Esophagus (tissue), 2 donors: Measurements from ENCODE around the gene IL1RL1. TPM values are rescaled to one million over a fixed set of nuclear protein-coding genes. Genes with fewer than 3 reads are reported as not detected.

ENCODE experiments used
- H3K27ac ChIP-seq, 2 donors: one replicate each; pipeline ENCODE4 v1.5.1; 2013; ENCODE audit warnings: low read depth in 2 of 2, mild to moderate bottlenecking in 2 of 2, inconsistent platforms in 1 of 2, low read length in 1 of 2, moderate library complexity in 1 of 2
- H3K27me3 ChIP-seq, 2 donors: one replicate each; pipeline ENCODE4 v1.6.1; 2013; ENCODE audit warnings: low read length in 2 of 2, control low read depth in 1 of 2, mild to moderate bottlenecking in 1 of 2; ENCODE audit not compliant: insufficient read depth in 2 of 2, control insufficient read depth in 1 of 2
- H3K36me3 ChIP-seq, 2 donors: one replicate each; pipeline ENCODE4 v1.6.1; 2013; ENCODE audit warnings: low read length in 1 of 2; ENCODE audit not compliant: control insufficient read depth in 2 of 2, insufficient read depth in 2 of 2
- H3K4me1 ChIP-seq, 2 donors: one replicate each; pipeline ENCODE4 v1.6.1; 2013; ENCODE audit warnings: low read length in 1 of 2; ENCODE audit not compliant: control insufficient read depth in 2 of 2, insufficient read depth in 2 of 2
- H3K4me3 ChIP-seq, 2 donors: one replicate each; pipeline ENCODE4 v1.5.1; 2013; ENCODE audit warnings: low read length in 2 of 2, mild to moderate bottlenecking in 2 of 2, low read depth in 1 of 2, moderate library complexity in 1 of 2
- H3K9me3 ChIP-seq, 2 donors: one replicate each; pipeline ENCODE4 v1.6.1; 2013; ENCODE audit warnings: mild to moderate bottlenecking in 2 of 2, low read depth in 1 of 2, low read length in 1 of 2, moderate library complexity in 1 of 2; ENCODE audit not compliant: control insufficient read depth in 2 of 2, insufficient read depth in 1 of 2
- WGBS, 2 donors: extraction: QIAGEN DNeasy Blood & Tissue Kit; methylation state at CpG; one replicate each; pipeline ENCODE4 v1.1.7; 2013; 5-methylcytosine and 5-hydroxymethylcytosine counted together
- polyA plus RNA-seq, 2 donors: library from polyadenylated mRNA; stranded (reverse); fragments of 200-250 nt; gene quantifications; one replicate each; pipeline ENCODE4 v1.2.3, GENCODE V29; 2013
- donor health status: healthy with polysubstance abuse.
- donor health status: Bipolar disorder and iron deficiency.

Gene IL1RL1
- polyA plus RNA-seq, 2 donors: 0.18 to 0.44 TPM

DNA sequence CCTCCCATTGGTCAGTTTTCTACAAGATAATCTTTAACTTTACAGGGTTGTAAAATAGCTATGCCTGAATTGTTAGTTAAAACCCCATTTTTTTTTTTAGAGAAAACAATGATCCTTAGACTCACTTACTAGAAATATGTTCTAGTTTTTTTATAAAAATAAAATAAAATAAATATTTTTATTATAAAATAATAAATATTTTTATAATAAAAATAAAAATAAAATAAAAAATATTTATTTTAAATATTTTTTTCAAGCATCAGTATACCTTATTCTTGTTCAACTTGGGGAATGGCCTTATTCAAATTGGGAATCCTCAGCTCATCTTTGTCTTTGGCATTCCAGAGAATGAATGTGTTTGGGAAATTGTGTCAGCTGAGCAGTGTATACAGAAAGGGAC is 20.8 kb upstream of the IL1RL1 start:
- Histone ChIP-seq H3K36me3 (no peaks in the 10 kb centered on the region), H3K9me3 (no peaks in the 10 kb centered on the region), H3K4me1 (no peaks in the 10 kb centered on the region), H3K27me3 (no peaks in the 10 kb centered on the region), H3K4me3 (no peak overlapping the region), H3K27ac (no peak overlapping the region)

DNA sequence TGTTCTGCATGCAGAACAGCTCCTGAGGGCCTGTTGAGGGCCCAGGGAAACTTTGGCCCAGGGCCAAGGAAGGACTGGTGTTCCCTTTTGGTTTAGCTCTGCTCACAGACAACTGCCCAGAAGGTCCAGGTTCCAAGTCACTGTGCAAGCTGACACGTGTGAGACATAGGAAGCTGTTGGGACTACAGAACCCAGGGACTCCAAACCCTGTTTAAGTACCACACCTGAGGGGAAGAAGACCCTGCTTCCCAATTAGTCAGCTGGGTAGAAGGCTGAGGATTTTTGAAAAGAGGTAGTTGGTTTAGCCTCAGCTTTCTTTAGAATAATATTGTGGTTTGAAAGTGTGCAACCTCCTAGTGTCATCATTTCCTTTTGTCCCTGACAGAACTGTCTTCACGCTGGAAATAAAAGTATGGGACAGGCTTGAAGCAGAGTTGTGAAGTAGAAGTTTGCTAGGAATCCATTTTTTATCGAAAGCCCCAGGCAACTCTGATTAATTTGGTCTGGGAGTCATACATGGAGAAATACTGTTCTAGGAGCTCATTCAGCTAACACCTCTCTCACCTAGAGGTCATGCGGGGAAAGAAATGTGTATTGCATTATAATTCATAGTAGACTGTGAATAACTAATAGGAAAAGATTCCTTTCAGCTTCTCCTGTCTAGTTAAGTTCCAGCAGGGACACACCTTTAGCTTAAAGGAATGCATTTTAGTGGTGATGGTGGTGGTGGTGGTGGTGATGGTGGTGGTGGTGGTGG is 19.9 kb upstream of the IL1RL1 start:
- H3K9me3 ChIP-seq: no peaks in the 10 kb centered on the region
- no peaks in the 10 kb centered on the region for H3K36me3 ChIP-seq
- H3K4me3 ChIP-seq: no peak overlapping the region
- H3K27ac ChIP-seq: no peak overlapping the region
- H3K4me1 ChIP-seq: no peaks in the 10 kb centered on the region
- WGBS, 2 donors: 81 to 83% methylated on average over 4 of the region's 4 CpGs
- no peaks in the 10 kb centered on the region for H3K27me3 ChIP-seq

DNA sequence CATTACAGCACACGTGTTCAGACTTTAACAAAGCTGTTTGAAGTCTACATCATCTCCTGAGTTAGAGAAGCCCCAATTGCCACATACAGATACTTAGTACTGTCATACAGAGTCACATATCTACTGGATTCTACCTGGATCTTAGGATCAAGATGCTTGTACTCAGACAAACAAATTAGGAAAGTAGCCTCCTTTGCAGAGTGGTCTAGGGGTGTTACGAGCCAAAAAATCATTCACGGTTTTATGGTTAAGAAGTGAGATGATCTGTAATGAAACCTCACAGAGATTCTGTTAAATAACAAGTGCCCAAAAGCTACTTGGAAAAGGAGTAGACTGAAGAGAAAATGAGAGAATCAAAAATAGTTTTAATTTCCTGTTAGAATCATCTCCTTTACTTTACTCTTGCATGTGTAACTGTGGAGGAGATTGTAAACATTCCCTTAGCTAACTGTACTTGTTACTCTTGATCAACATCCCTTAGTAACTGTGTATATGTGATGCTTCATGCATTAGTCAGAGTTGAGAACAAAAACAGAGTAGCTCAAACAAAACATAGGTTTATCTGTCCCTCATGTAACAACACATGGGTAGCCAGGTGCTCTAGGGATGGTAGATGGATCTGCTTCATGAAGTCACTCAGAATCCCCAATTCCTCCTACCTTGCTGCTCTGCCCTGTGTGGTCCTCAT is 16.4 kb upstream of the IL1RL1 start:
- H3K9me3 ChIP-seq: no peaks in the 10 kb centered on the region
- no peak overlapping the region for H3K4me3 ChIP-seq
- no peak overlapping the region for H3K27ac ChIP-seq
- no peaks in the 10 kb centered on the region for H3K4me1 ChIP-seq
- 75 to 78% methylated on average over 3 of the region's 3 CpGs for WGBS, 2 donors
- no peaks in the 10 kb centered on the region for H3K27me3 ChIP-seq
- H3K36me3 ChIP-seq: no peaks in the 10 kb centered on the region

DNA sequence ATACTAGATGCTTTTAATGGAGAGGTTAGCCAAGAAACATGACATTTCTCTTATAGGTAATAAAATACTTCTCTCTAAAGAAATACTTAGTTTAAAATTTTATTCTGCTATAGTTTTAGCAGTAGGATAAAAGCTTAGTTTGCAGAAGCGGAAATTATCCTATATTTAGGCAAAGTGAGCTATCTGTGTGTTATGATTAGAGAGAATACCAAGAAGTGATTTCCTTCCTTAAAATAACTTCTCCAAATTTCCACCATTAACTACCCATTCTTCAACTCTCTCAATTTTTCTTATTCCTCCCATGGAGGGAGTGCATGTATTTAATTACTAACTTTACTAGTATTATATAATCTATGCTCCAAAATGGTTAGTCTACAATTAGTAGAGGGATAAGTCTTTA is 15.8 kb upstream of the IL1RL1 start:
- no peaks in the 10 kb centered on the region for H3K27me3 ChIP-seq
- H3K4me1 ChIP-seq: no peaks in the 10 kb centered on the region
- H3K9me3 ChIP-seq: no peaks in the 10 kb centered on the region
- no peak overlapping the region for H3K4me3 ChIP-seq
- 81 to 87% methylated on average over 1 of the region's 1 CpG for WGBS, 2 donors
- H3K27ac ChIP-seq: no peak overlapping the region
- H3K36me3 ChIP-seq: no peaks in the 10 kb centered on the region

DNA sequence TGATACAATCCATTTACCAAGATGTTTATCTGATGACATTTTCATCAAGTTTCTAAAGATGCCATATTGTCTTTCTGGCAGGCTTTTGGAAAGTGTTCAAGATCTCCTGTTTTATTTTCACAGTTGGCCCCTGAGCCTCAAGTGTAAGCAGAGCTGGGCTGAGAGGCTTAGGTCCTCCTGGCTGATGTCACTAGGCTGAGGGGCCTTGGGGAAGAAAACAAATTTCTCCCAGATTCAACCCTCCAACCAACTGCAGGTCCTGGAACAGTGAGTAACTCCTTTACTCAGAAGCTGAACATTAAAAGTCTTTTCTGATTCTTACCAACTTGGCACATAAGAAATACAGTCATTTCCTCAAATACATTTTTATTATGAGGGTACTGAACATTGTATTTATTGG is 14.9 kb upstream of the IL1RL1 start:
- H3K4me1 ChIP-seq: no peaks in the 10 kb centered on the region
- no peaks in the 10 kb centered on the region for H3K27me3 ChIP-seq
- H3K27ac ChIP-seq: no peak overlapping the region
- H3K36me3 ChIP-seq: no peaks in the 10 kb centered on the region
- no peaks in the 10 kb centered on the region for H3K9me3 ChIP-seq
- no peak overlapping the region for H3K4me3 ChIP-seq

DNA sequence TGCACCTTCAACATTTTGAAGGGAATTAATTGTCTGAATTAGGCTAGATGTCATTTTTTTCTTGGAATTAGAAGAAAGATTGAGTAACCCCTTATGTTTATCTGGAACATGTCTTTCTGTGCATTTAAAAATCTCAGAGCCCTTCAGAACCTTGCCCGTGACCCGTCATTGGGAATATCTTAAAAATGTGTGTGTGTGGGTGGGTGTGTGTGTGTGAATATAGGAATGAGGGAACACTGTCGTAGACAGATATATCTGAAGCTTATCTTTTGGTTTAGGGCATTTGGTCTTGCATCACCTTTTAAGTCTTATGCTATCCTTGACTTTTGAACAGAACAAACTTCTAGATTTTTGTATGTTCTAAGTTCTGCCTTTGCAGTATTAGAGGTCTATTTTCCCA is 13.5 kb upstream of the IL1RL1 start:
- WGBS, 2 donors: 78 to 86% methylated on average over 3 of the region's 3 CpGs
- Histone ChIP-seq H3K36me3 (no peaks in the 10 kb centered on the region), H3K27ac (no peak overlapping the region), H3K27me3 (no peaks in the 10 kb centered on the region), H3K4me3 (no peak overlapping the region), H3K9me3 (no peaks in the 10 kb centered on the region), H3K4me1 (no peaks in the 10 kb centered on the region)

DNA sequence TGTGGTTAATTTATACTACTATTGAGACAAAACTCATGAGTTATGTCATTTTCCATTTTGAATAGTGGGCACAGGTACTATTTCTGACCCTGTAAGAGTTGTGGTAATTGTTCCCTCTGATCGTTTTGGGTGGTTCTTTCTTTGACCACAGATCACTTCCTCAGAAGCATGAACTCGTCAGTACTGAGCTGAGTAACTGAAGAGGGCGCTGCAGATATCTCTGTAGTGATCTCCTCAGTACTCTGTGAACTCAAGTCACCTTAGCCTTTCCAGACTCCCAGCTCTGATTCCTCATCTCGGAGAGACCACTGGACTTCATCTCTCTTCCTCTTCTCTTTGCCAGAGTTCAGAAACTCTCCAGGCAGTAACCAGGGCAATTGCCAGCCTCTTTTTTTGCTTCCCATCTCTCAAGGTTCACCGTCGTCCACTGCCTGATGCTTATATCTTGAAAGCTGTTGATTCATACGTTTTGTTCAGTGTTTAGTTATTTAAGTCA is 9.4 kb upstream of the IL1RL1 start:
- Histone ChIP-seq H3K27me3 (no peaks in the 10 kb centered on the region), H3K36me3 (no peaks in the 10 kb centered on the region), H3K9me3 (no peaks in the 10 kb centered on the region), H3K4me3 (no peak overlapping the region), H3K27ac (no peak overlapping the region), H3K4me1 (no peaks in the 10 kb centered on the region)
- WGBS, 2 donors: 29 to 35% methylated on average over 7 of the region's 7 CpGs

DNA sequence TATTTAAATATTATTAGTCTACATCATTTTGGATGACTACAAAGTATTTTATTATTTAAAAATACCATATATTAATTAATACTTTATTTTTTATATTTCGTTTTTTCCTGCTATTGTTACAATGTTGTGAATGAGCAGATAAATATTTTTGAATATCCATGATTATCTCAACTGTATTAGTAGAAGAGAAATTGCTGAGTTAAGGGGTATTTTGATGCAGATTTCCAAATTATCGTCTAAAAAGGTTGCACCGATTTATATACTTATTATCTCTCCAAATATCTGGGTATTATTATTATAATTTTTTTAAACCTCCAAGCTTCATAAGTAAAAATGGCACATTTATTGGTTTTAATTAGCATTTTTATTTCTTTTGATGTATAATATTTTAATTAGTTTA is 8.9 kb upstream of the IL1RL1 start:
- H3K36me3 ChIP-seq: no peaks in the 10 kb centered on the region
- H3K27me3 ChIP-seq: no peaks in the 10 kb centered on the region
- no peaks in the 10 kb centered on the region for H3K9me3 ChIP-seq
- WGBS, 2 donors: 77 to 85% methylated on average over 3 of the region's 3 CpGs
- no peak overlapping the region for H3K27ac ChIP-seq
- no peak overlapping the region for H3K4me3 ChIP-seq
- no peaks in the 10 kb centered on the region for H3K4me1 ChIP-seq

DNA sequence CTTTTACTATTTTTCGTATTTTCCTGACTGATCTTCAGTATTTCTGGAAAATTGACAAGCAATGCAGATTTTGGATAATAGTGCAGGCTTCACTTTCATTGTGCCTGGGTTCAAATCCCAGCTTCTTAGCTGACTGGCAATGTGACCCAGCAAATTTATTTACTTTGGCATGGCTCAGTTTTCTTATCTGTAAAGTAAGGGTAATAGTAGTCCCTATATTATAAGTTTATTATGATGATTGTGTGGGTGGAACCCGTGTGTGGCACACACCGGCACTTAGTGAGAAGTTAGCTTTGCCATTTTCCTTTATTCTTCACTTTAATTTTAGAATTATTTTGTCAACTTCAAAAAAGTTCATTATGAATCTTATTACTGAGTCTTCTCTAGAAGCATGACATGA is 7.8 kb upstream of the IL1RL1 start:
- H3K9me3 ChIP-seq: no peaks in the 10 kb centered on the region
- 73 to 86% methylated on average over 3 of the region's 3 CpGs for WGBS, 2 donors
- no peak overlapping the region for H3K4me3 ChIP-seq
- H3K27me3 ChIP-seq: no peaks in the 10 kb centered on the region
- H3K36me3 ChIP-seq: no peaks in the 10 kb centered on the region
- H3K4me1 ChIP-seq: no peaks in the 10 kb centered on the region
- H3K27ac ChIP-seq: no peak overlapping the region

DNA sequence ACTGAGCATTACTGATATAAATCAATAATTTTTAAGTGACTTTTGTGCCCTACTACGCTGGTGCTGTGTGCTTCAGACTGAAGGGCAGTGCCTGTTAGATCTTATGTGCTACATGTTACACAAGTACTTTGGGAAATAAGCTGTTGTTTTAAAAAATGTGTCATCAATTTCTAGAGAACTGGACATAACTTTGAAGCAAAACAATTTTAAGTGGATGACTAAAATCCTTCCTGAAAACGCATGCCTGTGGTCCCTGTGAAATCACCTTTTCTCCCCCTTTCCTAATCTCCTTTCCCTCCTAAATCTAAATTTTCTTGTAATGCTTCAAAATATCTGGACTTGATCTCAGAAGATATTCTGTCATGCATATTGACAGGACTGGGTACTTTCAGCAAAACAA is 7.1 kb upstream of the IL1RL1 start:
- H3K4me3 ChIP-seq: no peak overlapping the region
- 53 to 67% methylated on average over 2 of the region's 2 CpGs for WGBS, 2 donors
- H3K27me3 ChIP-seq: no peaks in the 10 kb centered on the region
- H3K4me1 ChIP-seq: no peaks in the 10 kb centered on the region
- H3K27ac ChIP-seq: no peak overlapping the region
- no peaks in the 10 kb centered on the region for H3K9me3 ChIP-seq
- no peaks in the 10 kb centered on the region for H3K36me3 ChIP-seq
